Stomach (tissue), 4 donors: ENCODE measurements around the gene SNF8.

Experiments
- EP300 ChIP-seq: sonication (generic); formaldehyde crosslinking; IDR thresholded peaks from one replicate; pipeline ENCODE4 v1.6.1; 2017; ENCODE audit warnings: antibody characterized with exemption
- TF ChIP-seq, protein P1 (sequence below), 7 experiments: fragments of 450-650 bp in 4 of 7; fragments of 200-600 bp in 3 of 7; sonication (generic) in 3 of 7; IDR thresholded peaks; one replicate each; pipeline ENCODE4 v1.5.1; 2016 to 2019; ENCODE audit warnings: antibody characterized with exemption in 7 of 7, control low read depth in 2 of 7, mild to moderate bottlenecking in 1 of 7

DNA sequence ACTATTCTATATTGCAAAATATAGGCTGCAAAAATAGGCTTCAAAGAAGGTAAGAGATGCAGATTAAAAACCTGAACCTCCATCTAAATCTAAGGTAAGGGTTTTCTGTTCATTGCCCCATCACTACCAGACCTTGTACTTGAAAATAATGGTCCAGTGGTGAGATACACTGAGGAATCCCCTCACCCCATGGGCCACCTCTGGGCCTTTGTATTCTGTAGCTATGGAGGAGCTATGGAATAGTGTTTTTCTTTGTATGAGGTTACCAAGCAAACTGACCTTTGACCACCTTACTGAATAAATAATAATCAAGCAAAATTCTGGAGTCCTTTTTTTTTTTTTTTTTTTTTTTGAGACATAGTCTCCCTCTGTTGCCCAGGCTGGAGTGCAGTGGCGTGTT is 41.2 kb downstream of the SNF8 start:
- TF ChIP-seq, protein P1, sequence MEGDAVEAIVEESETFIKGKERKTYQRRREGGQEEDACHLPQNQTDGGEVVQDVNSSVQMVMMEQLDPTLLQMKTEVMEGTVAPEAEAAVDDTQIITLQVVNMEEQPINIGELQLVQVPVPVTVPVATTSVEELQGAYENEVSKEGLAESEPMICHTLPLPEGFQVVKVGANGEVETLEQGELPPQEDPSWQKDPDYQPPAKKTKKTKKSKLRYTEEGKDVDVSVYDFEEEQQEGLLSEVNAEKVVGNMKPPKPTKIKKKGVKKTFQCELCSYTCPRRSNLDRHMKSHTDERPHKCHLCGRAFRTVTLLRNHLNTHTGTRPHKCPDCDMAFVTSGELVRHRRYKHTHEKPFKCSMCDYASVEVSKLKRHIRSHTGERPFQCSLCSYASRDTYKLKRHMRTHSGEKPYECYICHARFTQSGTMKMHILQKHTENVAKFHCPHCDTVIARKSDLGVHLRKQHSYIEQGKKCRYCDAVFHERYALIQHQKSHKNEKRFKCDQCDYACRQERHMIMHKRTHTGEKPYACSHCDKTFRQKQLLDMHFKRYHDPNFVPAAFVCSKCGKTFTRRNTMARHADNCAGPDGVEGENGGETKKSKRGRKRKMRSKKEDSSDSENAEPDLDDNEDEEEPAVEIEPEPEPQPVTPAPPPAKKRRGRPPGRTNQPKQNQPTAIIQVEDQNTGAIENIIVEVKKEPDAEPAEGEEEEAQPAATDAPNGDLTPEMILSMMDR (IDR thresholded peaks at IDR 0.05), result no peak
- no peak for TF ChIP-seq EP300
